ENCODE results near the gene ENOPH1. TPM values are rescaled to one million over a fixed set of nuclear protein-coding genes. Genes with fewer than 3 reads are reported as not detected.
"Not testable (repeated sequence)": the region's sequence is repeated elsewhere in the genome, so short reads cannot be mapped to it uniquely, and the experiment has no call there.

The ENOPH1 gene
- total RNA-seq, 1 experiment from 2014 or later: 45.0 TPM

DNA sequence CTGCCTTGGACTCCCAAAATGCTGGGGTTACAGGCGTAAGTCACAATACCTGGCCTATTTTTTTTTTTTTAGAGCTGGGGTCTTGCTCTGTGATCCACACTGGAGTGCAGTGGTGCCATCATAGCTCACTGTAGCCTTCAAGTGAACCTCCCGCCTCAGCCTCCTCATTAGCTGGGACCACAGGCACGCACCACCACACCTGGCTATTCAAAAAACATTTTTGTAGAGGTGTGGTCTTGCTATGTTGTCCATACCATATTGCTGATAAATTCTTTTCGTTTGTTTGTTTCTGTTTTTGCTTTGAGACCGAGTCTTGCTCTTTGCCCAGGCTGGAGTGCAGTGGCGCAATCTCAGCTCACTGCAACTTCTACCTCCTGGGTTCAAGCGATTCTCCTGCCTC lies 21.6 kb downstream of the ENOPH1 start:
- in situ Hi-C loops (cut with HindIII; ENCODE audit: low pct_unique_long_range_greater_than_20kb, low sequenced_read_pairs): no loop called here
- no peak for DNase-seq (ENCODE audit: low read depth)

DNA sequence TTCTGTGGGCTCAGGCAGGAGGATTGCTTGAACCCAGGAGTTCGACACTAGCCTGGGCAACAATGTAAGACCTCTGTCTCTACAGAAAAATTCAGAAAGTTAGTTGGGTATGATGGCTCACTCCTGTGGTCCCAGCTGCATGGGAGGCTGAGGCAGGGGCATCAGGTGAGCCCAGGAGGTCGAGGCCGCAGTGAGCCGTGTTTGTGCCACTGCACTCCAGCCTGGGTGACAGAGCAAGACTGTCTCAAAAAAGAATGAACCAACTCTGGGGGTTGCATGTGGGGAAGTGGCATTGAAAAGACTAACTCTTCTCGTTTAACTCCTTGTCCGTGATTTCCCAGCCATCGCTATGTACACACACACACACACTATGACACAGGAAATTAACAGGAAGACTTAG lies 26.9 kb downstream of the ENOPH1 start:
- in situ Hi-C loops (cut with HindIII; ENCODE audit: low pct_unique_long_range_greater_than_20kb, low sequenced_read_pairs): no loop called here
- no peak for DNase-seq (ENCODE audit: low read depth)

- in situ Hi-C loops (cut with HindIII; ENCODE audit: low pct_unique_long_range_greater_than_20kb, low sequenced_read_pairs): no loop called here
- DNase-seq (ENCODE audit: low read depth): no peak
Measured at GRCh38 chr4:82458729-82459128, 28.3 kb downstream of the ENOPH1 start.

GRCh38 chr4:82461710-82462109 lies 31.3 kb downstream of the ENOPH1 start:
- in situ Hi-C loops (cut with HindIII; ENCODE audit: low pct_unique_long_range_greater_than_20kb, low sequenced_read_pairs): no loop called here
- no peak for DNase-seq (ENCODE audit: low read depth)

GRCh38 chr4:82462415-82462831 lies 32.0 kb downstream of the ENOPH1 start:
- DNase-seq (ENCODE audit: low read depth): peak; percentile 57
- in situ Hi-C loops (cut with HindIII; ENCODE audit: low pct_unique_long_range_greater_than_20kb, low sequenced_read_pairs): no loop called here

- in situ Hi-C loops (cut with HindIII; ENCODE audit: low pct_unique_long_range_greater_than_20kb, low sequenced_read_pairs): no loop called here
- no peak for DNase-seq (ENCODE audit: low read depth)
Measured at GRCh38 chr4:82463221-82463620, 32.8 kb downstream of the ENOPH1 start.

- in situ Hi-C loops (cut with HindIII; ENCODE audit: low pct_unique_long_range_greater_than_20kb, low sequenced_read_pairs): no loop called here
- no peak for DNase-seq (ENCODE audit: low read depth)
Measured at GRCh38 chr4:82467471-82467870, 37.1 kb downstream of the ENOPH1 start.

DNA sequence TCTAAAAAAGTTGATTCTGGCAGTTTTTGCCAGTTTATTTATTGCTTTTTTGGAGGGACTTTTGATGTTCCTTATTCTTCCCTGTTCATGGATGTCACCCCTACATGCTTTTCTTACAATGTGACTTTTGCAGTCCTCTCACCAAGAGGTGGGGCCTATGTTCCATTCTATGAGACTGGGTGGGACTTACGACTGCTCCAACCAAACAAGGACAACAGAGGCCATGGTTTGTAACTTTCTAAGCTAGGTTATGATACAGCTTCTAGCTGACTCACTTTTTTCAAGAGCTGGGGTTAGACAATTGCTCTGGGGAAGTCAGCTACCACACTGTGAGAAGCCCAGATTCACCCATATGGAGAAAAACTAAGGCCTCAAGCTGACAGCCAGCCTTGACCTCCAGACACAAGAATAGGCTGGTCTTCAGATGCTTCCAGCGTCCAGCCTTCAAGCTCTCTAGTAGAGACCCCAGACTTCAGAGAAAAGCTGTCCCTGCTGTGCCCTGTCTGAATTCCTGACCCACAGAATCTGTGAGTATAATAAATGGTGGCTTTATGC lies 39.5 kb downstream of the ENOPH1 start:
- peak; percentile 8 for DNase-seq (ENCODE audit: low read depth)
- in situ Hi-C loops (cut with HindIII; ENCODE audit: low pct_unique_long_range_greater_than_20kb, low sequenced_read_pairs): no loop called here

GRCh38 chr4:82473080-82473479 lies 42.7 kb downstream of the ENOPH1 start:
- DNase-seq (ENCODE audit: low read depth); in situ Hi-C loops (cut with HindIII; ENCODE audit: low pct_unique_long_range_greater_than_20kb, low sequenced_read_pairs): not testable (repeated sequence)

DNA sequence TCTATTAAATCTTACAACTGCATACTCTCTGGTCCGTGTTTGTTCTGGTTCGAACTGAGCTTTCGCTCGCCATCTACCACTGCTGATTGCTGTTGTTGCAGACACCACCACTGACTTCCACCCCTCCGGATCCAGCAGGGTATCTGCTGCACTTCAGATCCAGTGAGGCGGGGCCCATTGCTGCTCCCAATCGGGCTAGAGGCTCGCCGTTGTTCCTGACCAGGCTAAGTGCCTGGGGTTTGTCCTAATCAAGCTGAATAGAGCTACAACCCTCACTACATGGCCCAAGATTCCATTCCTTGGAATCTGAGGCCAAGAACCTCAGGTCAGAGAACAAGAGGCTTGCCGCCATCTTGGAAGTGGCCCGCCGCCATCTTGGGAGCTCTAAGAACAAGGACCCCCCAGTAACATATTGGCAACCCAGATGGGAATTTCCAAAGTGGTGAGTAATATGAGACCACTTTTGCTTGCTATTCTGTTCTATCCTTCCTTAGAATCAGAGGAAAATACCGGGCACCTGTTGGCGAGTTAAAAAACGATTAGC lies 43.3 kb downstream of the ENOPH1 start:
- in situ Hi-C loops (cut with HindIII; ENCODE audit: low pct_unique_long_range_greater_than_20kb, low sequenced_read_pairs): no loop called here
- no peak for DNase-seq (ENCODE audit: low read depth)

- in situ Hi-C loops (cut with HindIII; ENCODE audit: low pct_unique_long_range_greater_than_20kb, low sequenced_read_pairs); DNase-seq (ENCODE audit: low read depth): not testable (repeated sequence)
Measured at GRCh38 chr4:82475931-82476330, 45.5 kb downstream of the ENOPH1 start.

- DNase-seq (ENCODE audit: low read depth); in situ Hi-C loops (cut with HindIII; ENCODE audit: low pct_unique_long_range_greater_than_20kb, low sequenced_read_pairs): not testable (repeated sequence)
Measured at GRCh38 chr4:82477469-82477868, 47.1 kb downstream of the ENOPH1 start.

- DNase-seq (ENCODE audit: low read depth): no peak
- in situ Hi-C loops (cut with HindIII; ENCODE audit: low pct_unique_long_range_greater_than_20kb, low sequenced_read_pairs): no loop called here
Measured at GRCh38 chr4:82479562-82479961, 49.2 kb downstream of the ENOPH1 start.

DNA sequence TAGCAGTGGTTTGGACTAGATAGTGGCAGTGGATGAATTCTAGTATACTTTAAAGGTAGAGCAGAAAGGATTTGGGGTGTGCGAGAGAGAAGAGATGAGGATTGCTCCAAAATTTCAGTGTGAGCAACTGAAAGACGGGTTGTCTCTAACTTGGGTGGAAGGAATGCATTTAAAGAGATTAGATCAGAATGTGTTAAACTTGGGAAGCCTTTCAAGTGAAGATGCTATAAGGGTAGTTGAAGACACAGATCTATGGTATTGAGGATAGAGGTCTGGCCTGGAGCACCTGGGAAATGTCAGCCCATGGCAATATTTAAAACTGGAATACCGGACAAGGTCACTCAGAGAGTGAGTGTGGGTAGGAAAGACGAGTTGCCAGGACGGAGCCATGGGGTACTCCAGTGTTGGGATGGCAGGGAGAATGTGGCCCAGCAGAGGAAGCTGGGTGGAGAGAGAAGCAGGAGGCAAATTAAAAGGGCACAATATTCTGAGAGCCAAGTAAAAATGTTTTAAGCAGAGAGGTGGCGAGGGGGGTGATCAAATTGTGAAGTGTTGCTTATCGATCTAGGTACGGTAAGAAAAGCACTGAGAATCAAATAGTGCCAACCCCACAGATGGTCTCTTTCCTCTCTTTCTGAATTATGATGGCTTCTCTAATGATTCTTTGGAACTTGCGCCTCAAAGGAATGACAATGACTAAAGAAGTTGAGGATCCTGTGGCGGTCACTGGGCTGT lies 50.5 kb downstream of the ENOPH1 start:
- in situ Hi-C loops (cut with HindIII; ENCODE audit: low pct_unique_long_range_greater_than_20kb, low sequenced_read_pairs): no loop called here
- no peak for DNase-seq (ENCODE audit: low read depth)

DNA sequence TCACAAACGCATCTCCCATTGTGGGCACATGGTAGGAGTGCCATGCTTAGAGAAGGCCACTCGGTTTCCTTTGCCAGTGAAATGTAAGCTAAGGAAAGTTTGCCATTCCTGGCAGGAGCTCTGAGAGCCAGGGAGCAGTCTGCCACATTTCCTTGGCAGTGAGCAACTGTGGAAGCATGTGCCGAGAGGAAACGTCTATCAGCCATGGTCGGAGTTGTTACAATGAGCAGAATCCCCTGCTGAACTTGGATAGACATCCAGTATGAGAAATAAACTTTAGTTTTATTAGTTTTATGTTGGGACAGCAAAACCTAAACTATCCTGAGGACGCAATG lies 51.1 kb downstream of the ENOPH1 start:
- in situ Hi-C loops (cut with HindIII; ENCODE audit: low pct_unique_long_range_greater_than_20kb, low sequenced_read_pairs): no loop called here
- DNase-seq (ENCODE audit: low read depth): no peak

DNA sequence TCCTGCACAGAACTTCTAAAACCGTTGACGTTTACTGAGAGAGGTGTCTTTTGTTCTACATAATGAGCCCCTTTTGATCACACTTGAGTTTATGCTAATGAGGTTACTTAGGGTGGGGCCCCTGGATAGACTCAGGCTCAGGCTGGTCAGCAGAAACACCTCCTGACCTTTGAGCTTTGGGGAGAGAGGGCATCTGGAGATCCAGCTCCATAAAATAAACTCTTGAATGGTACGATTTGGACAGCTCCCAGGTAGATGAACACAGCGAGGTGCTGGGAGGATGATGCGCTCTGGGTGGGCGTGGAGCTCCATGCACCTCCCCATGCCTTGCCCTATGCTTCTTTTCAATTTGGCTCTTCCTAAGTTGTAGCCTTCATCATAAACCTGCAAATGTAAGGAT lies 52.0 kb downstream of the ENOPH1 start:
- in situ Hi-C loops (cut with HindIII; ENCODE audit: low pct_unique_long_range_greater_than_20kb, low sequenced_read_pairs): no loop called here
- DNase-seq (ENCODE audit: low read depth): no peak

DNA sequence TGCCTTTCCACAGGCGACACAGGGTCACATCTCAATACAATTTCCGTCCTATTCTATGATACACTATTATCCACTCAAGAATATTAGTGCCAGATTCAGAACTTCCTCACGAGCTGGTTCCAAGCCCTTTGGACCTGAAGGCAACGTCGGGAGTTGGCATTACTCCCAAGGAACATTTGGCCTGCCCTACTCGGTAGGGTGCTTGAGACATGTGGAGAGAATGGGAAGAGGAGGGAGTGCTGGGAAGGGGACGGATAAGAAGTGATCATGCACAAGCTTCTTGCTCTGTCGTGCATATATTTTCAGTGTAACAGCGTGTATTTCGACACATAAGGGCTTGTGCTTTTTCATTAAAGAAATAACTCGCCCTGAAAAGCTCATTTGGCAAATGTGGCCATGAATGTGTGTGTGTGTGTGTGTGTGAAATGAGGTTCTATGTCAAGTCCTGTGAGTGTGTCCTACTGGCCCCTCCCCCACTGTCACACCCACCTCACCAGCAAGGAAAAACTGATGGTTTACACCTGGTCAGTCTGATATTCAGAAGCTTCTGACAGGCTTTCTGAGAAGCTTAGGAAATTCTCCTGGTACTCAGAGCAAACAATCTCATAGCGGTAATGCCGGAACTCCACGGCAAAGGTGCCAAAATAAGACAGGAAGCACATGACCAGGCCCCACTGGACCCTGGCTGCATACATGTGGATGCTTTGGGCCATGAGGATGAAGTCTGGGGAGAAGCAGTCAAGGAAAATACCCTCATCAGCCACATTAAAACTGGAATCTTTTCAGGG lies 54.8 kb downstream of the ENOPH1 start:
- in situ Hi-C loops (cut with HindIII; ENCODE audit: low pct_unique_long_range_greater_than_20kb, low sequenced_read_pairs): no loop called here
- no peak for DNase-seq (ENCODE audit: low read depth)

DNA sequence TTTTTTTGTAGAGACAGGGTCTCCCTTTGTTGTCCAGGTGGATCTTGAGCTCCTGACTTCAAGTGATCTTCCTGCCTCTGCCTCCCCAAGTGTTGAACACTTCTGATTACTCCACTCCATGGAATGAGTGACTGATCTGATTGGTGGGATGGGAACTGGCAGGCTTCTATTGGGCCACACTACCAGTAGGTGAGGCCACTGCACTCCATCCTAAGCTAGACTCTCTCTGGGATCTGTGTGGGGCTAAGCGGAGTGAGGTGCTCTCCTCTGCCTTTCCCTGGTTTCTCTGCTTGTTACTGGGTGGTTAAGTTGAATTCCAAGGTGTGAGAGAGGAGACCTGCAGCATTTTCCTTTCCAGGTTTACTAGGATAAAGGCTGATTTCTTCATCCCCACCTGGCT lies 58.7 kb downstream of the ENOPH1 start:
- in situ Hi-C loops (cut with HindIII; ENCODE audit: low pct_unique_long_range_greater_than_20kb, low sequenced_read_pairs): no loop called here
- DNase-seq (ENCODE audit: low read depth): no peak

DNA sequence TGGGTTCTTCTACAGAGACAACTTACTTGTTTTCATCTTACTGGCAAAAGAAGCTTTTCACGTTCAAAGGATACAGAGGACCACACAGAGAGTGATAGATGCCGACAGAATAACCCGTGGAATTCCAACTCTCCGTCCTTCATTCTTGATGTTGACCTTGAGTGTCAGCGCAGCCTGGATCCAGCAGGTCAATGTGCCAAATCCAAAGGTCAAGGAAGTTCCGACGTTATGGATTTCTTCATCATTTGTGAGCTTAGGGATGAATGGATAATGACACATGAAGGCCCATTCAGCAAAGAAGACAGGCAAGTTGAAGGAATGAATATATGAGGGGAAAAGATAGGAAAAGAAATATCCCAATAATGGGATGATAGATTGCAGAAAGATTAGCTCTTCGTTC lies 59.6 kb downstream of the ENOPH1 start:
- in situ Hi-C loops (cut with HindIII; ENCODE audit: low pct_unique_long_range_greater_than_20kb, low sequenced_read_pairs): no loop called here
- DNase-seq (ENCODE audit: low read depth): no peak

All from Caki2 (cell line).